A673 (cell line): ENCODE data around the gene BABAM2. TPM values are rescaled to one million over a fixed set of nuclear protein-coding genes. Genes with fewer than 3 reads are reported as not detected.

Experiments used
- BruUV-seq: library from RNA; stranded (reverse); fragments of 400-500 nt; replicated peaks from 2 replicates; lab custom pipeline; 2021; lab: Mats Ljungman, UMichigan
- CTCF ChIA-PET: fragments of 300-600 bp; sonication (Branson Sonifier 250); formaldehyde crosslinking; loops from one replicate; lab custom pipeline; 2022; ENCODE audit warnings: antibody characterized with exemption; lab: Charles Lee
- POLR2A ChIA-PET: fragments of 300-600 bp; sonication (Branson Sonifier 250); formaldehyde crosslinking; loops from one replicate; lab custom pipeline; 2022; ENCODE audit warnings: antibody characterized with exemption; ENCODE audit not compliant: low non-redundant PET; lab: Charles Lee
- DNase-seq: peaks from one replicate; pipeline ENCODE4 v3.0.0-alpha.2; 2015; ENCODE audit warnings: low spot score
- H3K27ac ChIP-seq: fragments of 200-600 bp; sonication (generic); 2 replicates; pipeline ENCODE4 v1.5.1; 2016; ENCODE audit warnings: mixed run types, low read depth, mild to moderate bottlenecking, mixed read lengths, antibody characterized with exemption, low read length; ENCODE audit not compliant: poor library complexity, severe bottlenecking
- H3K27me3 ChIP-seq: fragments of 200-600 bp; sonication (generic); replicated peaks from 2 replicates; pipeline ENCODE4 v1.6.1; 2017; ENCODE audit warnings: mixed run types, low read depth, mild to moderate bottlenecking, mixed read lengths, antibody characterized with exemption, low read length; ENCODE audit not compliant: insufficient read depth, poor library complexity
- H3K36me3 ChIP-seq: fragments of 200-600 bp; sonication (generic); 2 replicates; pipeline ENCODE4 v1.6.1; 2016; ENCODE audit warnings: mixed run types, mild to moderate bottlenecking, mixed read lengths, antibody characterized with exemption, low read length; ENCODE audit not compliant: insufficient read depth, poor library complexity, severe bottlenecking
- H3K4me1 ChIP-seq: fragments of 200-600 bp; sonication (generic); 2 replicates; pipeline ENCODE4 v1.6.1; 2017; ENCODE audit warnings: mixed run types, mild to moderate bottlenecking, mixed read lengths, antibody characterized with exemption, low read length; ENCODE audit not compliant: insufficient read depth, poor library complexity, severe bottlenecking
- H3K4me3 ChIP-seq: fragments of 200-600 bp; sonication (generic); 2 replicates; pipeline ENCODE4 v1.5.1; 2016; ENCODE audit warnings: low read depth, mixed run types, mild to moderate bottlenecking, mixed read lengths, low read length; ENCODE audit not compliant: poor library complexity, severe bottlenecking
- H3K9me3 ChIP-seq: fragments of 200-600 bp; sonication (generic); 2 replicates; pipeline ENCODE4 v1.6.1; 2016; ENCODE audit warnings: mixed run types, low read depth, mild to moderate bottlenecking, mixed read lengths, antibody characterized with exemption, low read length; ENCODE audit not compliant: poor library complexity, severe bottlenecking
- CTCF ChIP-seq: fragments of 300-800, 200-600 bp; sonication (generic); conservative IDR thresholded peaks from 2 replicates; pipeline ENCODE4 v1.5.1; 2017; ENCODE audit warnings: low read depth, mild to moderate bottlenecking, antibody characterized with exemption, low read length, moderate library complexity, mixed read lengths
- EZH2 ChIP-seq: fragments of 200-600 bp; sonication (generic); IDR thresholded peaks from 2 replicates; pipeline ENCODE4 v1.6.1; 2017; ENCODE audit warnings: borderline replicate concordance, low read depth, mild to moderate bottlenecking, mixed read lengths, antibody characterized with exemption, low read length; ENCODE audit not compliant: poor library complexity, severe bottlenecking
- intact Hi-C: fragments of 100-400 bp; cut with micrococcal nuclease; formaldehyde crosslinking; loops from one replicate; pipeline ENCODE4 v1.10.0; 2022; ENCODE audit not compliant: unreplicated experiment
- total RNA-seq: library from RNA; stranded (reverse); gene quantifications from 2 replicates; pipeline ENCODE4 v1.2.3, GENCODE V29; 2021

BABAM2 gene
- total RNA-seq, 1 experiment from 2014 or later: 21.8 TPM

- Histone ChIP-seq H3K36me3 (no peaks in the 10 kb centered on the region), H3K9me3 (no peaks in the 10 kb centered on the region), H3K27me3 (no peaks in the 10 kb centered on the region), H3K4me3 (no peak overlapping the region), H3K4me1 (no peaks in the 10 kb centered on the region), H3K27ac (no peak overlapping the region)
- TF ChIP-seq CTCF (no peak), EZH2 (no peak)
- DNase-seq: no peak
- CTCF ChIA-PET: no interaction called here
- POLR2A ChIA-PET: no interaction called here
- intact Hi-C loops: no loop called here
- BruUV-seq: no TSS peak
Measured at GRCh38 chr2:28035816-28036215, 145.3 kb downstream of the BABAM2 start.

- H3K4me1 ChIP-seq: no peaks in the 10 kb centered on the region
- H3K9me3 ChIP-seq: no peaks in the 10 kb centered on the region
- TF ChIP-seq EZH2 (no peak), CTCF (no peak)
- no peak overlapping the region for H3K4me3 ChIP-seq
- BruUV-seq: no TSS peak
- intact Hi-C loops: no loop called here
- H3K27ac ChIP-seq: no peak overlapping the region
- CTCF ChIA-PET: no interaction called here
- no peaks in the 10 kb centered on the region for H3K27me3 ChIP-seq
- DNase-seq: no peak
- POLR2A ChIA-PET: no interaction called here
- H3K36me3 ChIP-seq: no peaks in the 10 kb centered on the region
Measured at GRCh38 chr2:28036307-28036706, 145.8 kb downstream of the BABAM2 start.

- H3K4me3 ChIP-seq: no peak overlapping the region
- TF ChIP-seq CTCF (no peak), EZH2 (no peak)
- no TSS peak for BruUV-seq
- H3K27ac ChIP-seq: no peak overlapping the region
- ChIA-PET CTCF (no interaction called here), POLR2A (interaction anchor here (0.6 kb wide), 1 partner anchor 56 kb away, joined by 5 read pairs; no protein-coding TSS in a partner anchor)
- no peaks in the 10 kb centered on the region for H3K4me1 ChIP-seq
- no peaks in the 10 kb centered on the region for H3K27me3 ChIP-seq
- H3K9me3 ChIP-seq: no peaks in the 10 kb centered on the region
- H3K36me3 ChIP-seq: no peaks in the 10 kb centered on the region
- DNase-seq: no peak
- intact Hi-C loops: no loop called here
Measured at GRCh38 chr2:28038722-28039121, 148.2 kb downstream of the BABAM2 start.
